Endothelial cell (in vitro differentiated cells): Measurements from ENCODE around the gene HCRTR1. TPM values are rescaled to one million over a fixed set of nuclear protein-coding genes. Genes with fewer than 3 reads are reported as not detected.

ENCODE experiments used
- DNase-seq: peaks from one replicate; pipeline ENCODE4 v3.0.0; 2021; ENCODE audit warnings: low spot score
- H3K27ac Mint-ChIP-seq: one replicate; pipeline ENCODE4 v1.8.0; 2021; ENCODE audit warnings: mixed read lengths, inconsistent platforms; ENCODE audit not compliant: unreplicated experiment
- H3K27me3 Mint-ChIP-seq: one replicate; pipeline ENCODE4 v1.8.0; 2021; ENCODE audit warnings: mild to moderate bottlenecking, moderate library complexity, mixed read lengths, inconsistent platforms; ENCODE audit not compliant: unreplicated experiment
- H3K36me3 Mint-ChIP-seq: one replicate; pipeline ENCODE4 v1.8.0; 2021; ENCODE audit warnings: mild to moderate bottlenecking, low read depth, mixed read lengths, inconsistent platforms; ENCODE audit not compliant: unreplicated experiment
- H3K4me1 Mint-ChIP-seq: one replicate; pipeline ENCODE4 v1.8.0; 2021; ENCODE audit warnings: mild to moderate bottlenecking, mixed read lengths, inconsistent platforms; ENCODE audit not compliant: unreplicated experiment
- H3K4me3 Mint-ChIP-seq: one replicate; pipeline ENCODE4 v1.8.0; 2021; ENCODE audit warnings: mild to moderate bottlenecking, mixed read lengths, inconsistent platforms; ENCODE audit not compliant: unreplicated experiment
- H3K9me3 Mint-ChIP-seq: one replicate; pipeline ENCODE4 v1.8.0; 2021; ENCODE audit warnings: mixed read lengths, inconsistent platforms; ENCODE audit not compliant: unreplicated experiment
- CTCF ChIP-seq: fragments of 200-600 bp; sonication (generic); IDR thresholded peaks from one replicate; pipeline ENCODE4 v1.5.0; 2021; ENCODE audit warnings: antibody characterized with exemption; ENCODE audit not compliant: unreplicated experiment
- total RNA-seq: library from RNA; stranded (reverse); fragmentation: NEBNext Ultra II Directional; extraction: Animal tissue kit (Norgen Biotek cat#: 25700); gene quantifications from one replicate; pipeline ENCODE4 v1.2.1, GENCODE V29; 2021; ENCODE audit not compliant: unreplicated experiment

The HCRTR1 gene
- total RNA-seq, 1 donor from 2014 or later: not detected

- H3K36me3 Mint-ChIP-seq: peaks cover 14% of the 10 kb centered on the region
Observed at GRCh38 chr1:31624309-31624708, 6.8 kb downstream of the HCRTR1 start.

GRCh38 chr1:31624731-31625514, 7.4 kb downstream of the HCRTR1 start:
- Mint-ChIP-seq H3K9me3 (no peaks in the 10 kb centered on the region), H3K27me3 (peaks cover 3% of the 10 kb centered on the region), H3K27ac (no peak overlapping the region), H3K36me3 (peaks cover 18% of the 10 kb centered on the region), H3K4me1 (peaks cover 6% of the 10 kb centered on the region), H3K4me3 (no peak overlapping the region)
- TF ChIP-seq CTCF: no peak
- DNase-seq: no peak

More at GRCh38 chr1:31624309-31624708, 6.8 kb downstream of the HCRTR1 start:
- no peaks in the 10 kb centered on the region for H3K9me3 Mint-ChIP-seq
- TF ChIP-seq CTCF: no peak
- H3K27ac Mint-ChIP-seq: no peak overlapping the region
- peaks cover 3% of the 10 kb centered on the region for H3K27me3 Mint-ChIP-seq
- H3K4me1 Mint-ChIP-seq: peaks cover 12% of the 10 kb centered on the region
- no peak overlapping the region for H3K4me3 Mint-ChIP-seq
- no peak for DNase-seq

- H3K4me3 Mint-ChIP-seq: no peak overlapping the region
- H3K4me1 Mint-ChIP-seq: no peaks in the 10 kb centered on the region
- no peak for DNase-seq
- H3K36me3 Mint-ChIP-seq: peaks cover 24% of the 10 kb centered on the region
- no peak for TF ChIP-seq CTCF
- H3K9me3 Mint-ChIP-seq: no peaks in the 10 kb centered on the region
- H3K27me3 Mint-ChIP-seq: peaks cover 3% of the 10 kb centered on the region
- no peak overlapping the region for H3K27ac Mint-ChIP-seq
Observed at GRCh38 chr1:31625561-31626222, 8.2 kb downstream of the HCRTR1 start.

GRCh38 chr1:31626223-31627207, 9.0 kb downstream of the HCRTR1 start:
- peaks cover 3% of the 10 kb centered on the region for H3K27me3 Mint-ChIP-seq
- TF ChIP-seq CTCF: no peak
- H3K4me3 Mint-ChIP-seq: no peak overlapping the region
- H3K27ac Mint-ChIP-seq: no peak overlapping the region
- H3K9me3 Mint-ChIP-seq: no peaks in the 10 kb centered on the region
- peaks cover 29% of the 10 kb centered on the region for H3K36me3 Mint-ChIP-seq
- no peaks in the 10 kb centered on the region for H3K4me1 Mint-ChIP-seq
- no peak for DNase-seq
